Mammary epithelial cell (primary cell): ENCODE results near the gene PRMT3.

Experiments
- CTCF ChIP-seq, 2 donors: IDR thresholded peaks in 1 of 2; conservative IDR thresholded peaks in 1 of 2; 2 replicates each; pipeline ENCODE4 v1.5.1; 2011 to 2012; ENCODE audit warnings: inconsistent platforms in 2 of 2, low read length in 2 of 2, mild to moderate bottlenecking in 2 of 2, control low read depth in 1 of 2, low read depth in 1 of 2; ENCODE audit not compliant: insufficient read depth in 1 of 2; ENCODE audit errors: extremely low read depth in 1 of 2
- EZH2 ChIP-seq: IDR thresholded peaks from 2 replicates; pipeline ENCODE4 v1.6.1; 2012; ENCODE audit warnings: low read length, inconsistent platforms, borderline replicate concordance

DNA sequence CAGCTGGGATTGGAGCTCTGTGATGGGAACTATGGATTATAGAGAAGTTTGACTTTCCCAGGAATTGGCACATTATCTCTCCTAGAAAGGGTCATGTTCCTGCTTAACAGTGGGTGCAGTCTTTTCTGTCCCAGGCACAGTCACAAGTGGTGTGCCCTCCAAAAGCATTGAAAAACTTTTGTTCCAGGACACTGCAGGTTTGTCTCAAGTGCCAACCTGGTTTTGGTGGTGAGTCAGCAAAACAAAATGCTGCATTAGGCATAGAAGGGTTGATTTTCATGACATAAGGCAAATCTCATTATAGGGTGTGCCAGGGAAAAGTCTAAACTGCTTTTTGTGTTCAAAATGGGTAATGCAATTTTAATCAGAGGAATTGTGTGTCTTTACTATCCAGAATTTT, 19.1 kb upstream of the PRMT3 start:
- TF ChIP-seq CTCF (conservative IDR thresholded peaks at IDR 0.05 in 1 of 2, IDR thresholded peaks at IDR 0.05 in 1 of 2; ENCODE audit: extremely low read depth in 1 of 2, insufficient read depth in 1 of 2, low read depth in 1 of 2, low read length in 2 of 2) (no peak), EZH2 (no peak)
